HG02870 (cell line): ENCODE measurements around the gene PIP.
"Not testable (repeated sequence)": the region's sequence is repeated elsewhere in the genome, so short reads cannot be mapped to it uniquely, and the experiment has no call there.

Source experiments
- ATAC-seq: cut with Tn5 transposase; IDR thresholded peaks from one replicate; pipeline ENCODE4 v1.9.1; 2021; ENCODE audit warnings: mild to moderate bottlenecking, moderate library complexity; ENCODE audit not compliant: unreplicated experiment

PIP gene

GRCh38 chr7:143176128-143176527 is 44.3 kb downstream of the PIP start:
- no peak for ATAC-seq

- no peak for ATAC-seq
Observed at GRCh38 chr7:143177374-143178119, 45.7 kb downstream of the PIP start.

GRCh38 chr7:143180771-143181170 is 48.9 kb downstream of the PIP start:
- not testable (repeated sequence) for ATAC-seq

GRCh38 chr7:143181349-143181748 is 49.5 kb downstream of the PIP start:
- no peak for ATAC-seq

GRCh38 chr7:143183024-143183423 is 51.1 kb downstream of the PIP start, which contains the start of gene TAS2R39:
Gene TAS2R39, plus strand, starts transcription at chr7:143183419. Its CDS starts 0 bp downstream, at chr7:143183419.
- ATAC-seq: no peak

- no peak for ATAC-seq
Observed at GRCh38 chr7:143185551-143185950, 53.7 kb downstream of the PIP start.

GRCh38 chr7:143188994-143189393 is 57.1 kb downstream of the PIP start:
- ATAC-seq: no peak
